ENCODE results near the gene UBL5.

The UBL5 gene

GRCh38 chr19:9856609-9857008, 28.9 kb downstream of the UBL5 start:
- Histone ChIP-seq H2AFZ (ENCODE audit: low read length) (no peak overlapping the region), H3K79me2 (ENCODE audit: insufficient read depth, low read length) (no peaks in the 10 kb centered on the region), H3K36me3 (ENCODE audit: insufficient read depth, low read length) (no peaks in the 10 kb centered on the region), H3K27me3 (ENCODE audit: insufficient read depth, low read length) (no peaks in the 10 kb centered on the region), H3K9ac (ENCODE audit: low read length) (no peak overlapping the region), H3F3A (ENCODE audit: insufficient read depth, low read length) (no peaks in the 10 kb centered on the region), H4K20me1 (ENCODE audit: insufficient read depth, low read length) (no peaks in the 10 kb centered on the region), H3K9me2 (ENCODE audit: low read depth, low read length) (no peaks in the 10 kb centered on the region), H3K27ac (ENCODE audit: low read depth, low read length, poor library complexity, severe bottlenecking) (no peak overlapping the region), H3K4me3 (ENCODE audit: low read depth, low read length, poor library complexity, severe bottlenecking) (no peak overlapping the region), H3K9me3 (ENCODE audit: low read length) (no peaks in the 10 kb centered on the region), H3K4me1 (ENCODE audit: insufficient read depth, low read length, severe bottlenecking) (no peaks in the 10 kb centered on the region), H3K4me2 (ENCODE audit: low read length) (no peak overlapping the region)
- TF ChIP-seq CTCF (IDR thresholded peaks at IDR 0.05; ENCODE audit: low read length) (no peak), EZH2 (IDR thresholded peaks at IDR 0.05; ENCODE audit: borderline replicate concordance, low read length) (no peak)

GRCh38 chr19:9857076-9857721, 29.5 kb downstream of the UBL5 start:
- Histone ChIP-seq H3K36me3 (ENCODE audit: insufficient read depth, low read length) (no peaks in the 10 kb centered on the region), H4K20me1 (ENCODE audit: insufficient read depth, low read length) (no peaks in the 10 kb centered on the region), H3K4me3 (ENCODE audit: low read depth, low read length, poor library complexity, severe bottlenecking) (no peak overlapping the region), H3K9ac (ENCODE audit: low read length) (no peak overlapping the region), H3F3A (ENCODE audit: insufficient read depth, low read length) (no peaks in the 10 kb centered on the region), H3K4me2 (ENCODE audit: low read length) (no peak overlapping the region), H3K4me1 (ENCODE audit: insufficient read depth, low read length, severe bottlenecking) (no peaks in the 10 kb centered on the region), H3K79me2 (ENCODE audit: insufficient read depth, low read length) (no peaks in the 10 kb centered on the region), H3K27ac (ENCODE audit: low read depth, low read length, poor library complexity, severe bottlenecking) (no peak overlapping the region), H2AFZ (ENCODE audit: low read length) (no peak overlapping the region), H3K9me3 (ENCODE audit: low read length) (no peaks in the 10 kb centered on the region), H3K9me2 (ENCODE audit: low read depth, low read length) (no peaks in the 10 kb centered on the region), H3K27me3 (ENCODE audit: insufficient read depth, low read length) (no peaks in the 10 kb centered on the region)
- TF ChIP-seq EZH2 (IDR thresholded peaks at IDR 0.05; ENCODE audit: borderline replicate concordance, low read length) (no peak), CTCF (IDR thresholded peaks at IDR 0.05; ENCODE audit: low read length) (no peak)

GRCh38 chr19:9857920-9858746, 30.4 kb downstream of the UBL5 start:
- Histone ChIP-seq H3K27ac (ENCODE audit: low read depth, low read length, poor library complexity, severe bottlenecking) (no peak overlapping the region), H3K36me3 (ENCODE audit: insufficient read depth, low read length) (no peaks in the 10 kb centered on the region), H3K4me2 (ENCODE audit: low read length) (no peak overlapping the region)

More at GRCh38 chr19:9857920-9858746, 30.4 kb downstream of the UBL5 start:
- no peaks in the 10 kb centered on the region for H3K4me1 ChIP-seq (ENCODE audit: insufficient read depth, low read length, severe bottlenecking)
- H3K4me3 ChIP-seq (ENCODE audit: low read depth, low read length, poor library complexity, severe bottlenecking): no peak overlapping the region
- no peaks in the 10 kb centered on the region for H3F3A ChIP-seq (ENCODE audit: insufficient read depth, low read length)
- H4K20me1 ChIP-seq (ENCODE audit: insufficient read depth, low read length): no peaks in the 10 kb centered on the region
- no peaks in the 10 kb centered on the region for H3K9me2 ChIP-seq (ENCODE audit: low read depth, low read length)
- H3K27me3 ChIP-seq (ENCODE audit: insufficient read depth, low read length): no peaks in the 10 kb centered on the region
- no peaks in the 10 kb centered on the region for H3K79me2 ChIP-seq (ENCODE audit: insufficient read depth, low read length)
- H3K9ac ChIP-seq (ENCODE audit: low read length): no peak overlapping the region
- no peak overlapping the region for H2AFZ ChIP-seq (ENCODE audit: low read length)
- no peak for TF ChIP-seq EZH2 (IDR thresholded peaks at IDR 0.05; ENCODE audit: borderline replicate concordance, low read length)
- H3K9me3 ChIP-seq (ENCODE audit: low read length): no peaks in the 10 kb centered on the region
